Peyer's patch (tissue), 4 donors: ENCODE results near the gene INAFM2. TPM values are rescaled to one million over a fixed set of nuclear protein-coding genes. Genes with fewer than 3 reads are reported as not detected.

ENCODE experiments used
- DNase-seq, 3 donors: peaks; one replicate each; pipeline ENCODE4 v3.0.0-alpha.2; 2017 to 2019
- H3K27ac ChIP-seq, 4 donors: fragments of 200-600 bp; sonication (generic); one replicate each; pipeline ENCODE4 v1.5.1; 2016 to 2019
- H3K27me3 ChIP-seq, 2 donors: fragments of 200-600 bp; sonication (generic); one replicate each; pipeline ENCODE4 v1.5.1; 2019
- H3K36me3 ChIP-seq, 3 donors: fragments of 200-600 bp; sonication (generic); one replicate each; pipeline ENCODE4 v1.5.1; 2016 to 2019
- H3K4me1 ChIP-seq, 4 donors: fragments of 200-600 bp; sonication (generic); one replicate each; pipeline ENCODE4 v1.5.1; 2016 to 2019
- H3K4me3 ChIP-seq, 4 donors: fragments of 200-600 bp; sonication (generic); 1 replicate in 3 of 4; 2 replicates in 1 of 4; pipeline ENCODE4 v1.5.1; 2016 to 2019; ENCODE audit warnings: mild to moderate bottlenecking in 1 of 4
- H3K9me3 ChIP-seq, 4 donors: fragments of 200-600 bp; sonication (generic); one replicate each; pipeline ENCODE4 v1.5.1; 2016 to 2019; ENCODE audit warnings: mild to moderate bottlenecking in 1 of 4
- CTCF ChIP-seq, 6 experiments: fragments of 450-650 bp in 4 of 6; fragments of 200-600 bp in 2 of 6; sonication (generic) in 1 of 6; IDR thresholded peaks; one replicate each; pipeline ENCODE4 v1.5.1; 2017 to 2019; ENCODE audit warnings: antibody characterized with exemption in 6 of 6, mild to moderate bottlenecking in 3 of 6, moderate library complexity in 1 of 6
- POLR2A ChIP-seq, 2 donors: fragments of 450-650 bp; IDR thresholded peaks; one replicate each; pipeline ENCODE4 v1.5.1; 2017; ENCODE audit warnings: antibody characterized with exemption in 2 of 2, mild to moderate bottlenecking in 2 of 2, moderate library complexity in 2 of 2
- total RNA-seq, 4 donors: library from RNA; depleted of rRNA; stranded (reverse); fragments of >200 nt; gene quantifications; one replicate each; pipeline ENCODE4 v1.1.0, GENCODE V29; 2016

The INAFM2 gene
- total RNA-seq, 4 donors from 2014 or later, result 6.2 to 10.7 (median 8.9) TPM

GRCh38 chr15:40289140-40289775 is 34.2 kb upstream of the INAFM2 start:
- Histone ChIP-seq H3K4me3 (no peak overlapping the region), H3K27ac (no peak overlapping the region), H3K4me1 (peaks cover 0 to 13% (median 0%) of the 10 kb centered on the region in 4 donors), H3K9me3 (no peaks in the 10 kb centered on the region), H3K36me3 (no peaks in the 10 kb centered on the region), H3K27me3 (no peaks in the 10 kb centered on the region)
- peak in 2 of 3 donors; percentile 76 to 77 for DNase-seq
- no peak for TF ChIP-seq POLR2A (IDR thresholded peaks at IDR 0.05)
- peak in 3 of 6 experiments; percentile 37 to 45 (median 39) for TF ChIP-seq CTCF (IDR thresholded peaks at IDR 0.05)

DNA sequence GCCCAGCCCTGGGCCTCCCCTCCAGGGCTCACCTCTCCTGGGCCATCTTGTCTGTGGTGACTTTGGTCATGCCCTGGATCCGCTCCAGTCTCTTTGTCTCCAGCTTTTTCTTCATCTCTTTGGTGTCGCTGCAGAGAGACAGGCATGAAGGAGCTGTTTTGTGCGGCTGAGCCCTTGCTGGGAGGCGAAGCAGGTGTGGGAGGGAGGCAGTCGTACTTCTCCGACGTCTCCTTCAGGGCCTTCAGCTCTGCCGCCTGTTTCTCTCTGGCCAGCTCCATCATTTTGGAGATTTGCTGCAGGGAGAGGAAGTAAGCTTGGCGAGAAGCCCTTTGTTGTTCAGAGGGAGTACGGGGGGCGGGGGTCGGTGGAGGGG is 33.0 kb upstream of the INAFM2 start:
- no peaks in the 10 kb centered on the region for H3K27me3 ChIP-seq

DNA sequence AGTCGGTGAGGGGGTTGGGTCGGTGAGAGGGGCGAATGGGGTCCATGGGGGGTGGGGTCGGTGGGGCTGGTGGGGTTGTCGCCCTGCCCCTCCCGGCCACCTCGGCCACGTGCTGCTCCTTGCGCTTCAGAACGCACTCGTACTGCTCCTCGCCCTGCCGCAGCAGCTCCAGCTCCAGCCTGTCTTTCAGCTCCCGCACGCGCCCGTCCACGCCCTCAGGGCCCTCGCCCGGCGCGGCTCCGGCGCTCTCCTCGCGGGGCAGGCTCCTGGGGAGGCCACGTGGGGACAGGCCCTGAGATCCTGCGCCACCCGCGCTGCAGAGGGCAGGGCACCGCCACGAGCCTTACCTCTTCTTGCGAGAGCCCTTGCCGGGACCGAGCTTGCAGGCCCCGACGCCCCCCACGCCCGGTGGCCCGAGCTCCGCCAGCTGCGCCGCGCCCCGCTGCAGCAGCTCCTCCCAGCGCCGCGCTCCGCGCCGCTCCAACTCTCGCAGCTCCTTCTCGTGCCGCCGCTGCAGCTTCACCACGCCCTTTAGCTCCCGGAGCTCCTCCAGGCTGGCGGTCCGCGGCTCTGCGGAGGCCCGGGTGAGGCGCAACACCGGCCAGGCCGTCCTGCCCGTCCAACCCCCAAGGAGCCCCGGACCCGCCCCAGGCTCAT is 32.4 kb upstream of the INAFM2 start:
- no peak overlapping the region for H3K27ac ChIP-seq
- peaks cover 0 to 13% (median 0%) of the 10 kb centered on the region in 4 donors for H3K4me1 ChIP-seq
- peak in 2 of 3 donors; percentile 63 to 77 for DNase-seq
- H3K4me3 ChIP-seq, result peak overlapping the region in 2 of 4 donors; percentile 38 to 46
- TF ChIP-seq POLR2A (IDR thresholded peaks at IDR 0.05) (no peak), CTCF (IDR thresholded peaks at IDR 0.05) (peak in 1 of 6 experiments; percentile 15)
- no peaks in the 10 kb centered on the region for H3K9me3 ChIP-seq
- no peaks in the 10 kb centered on the region for H3K36me3 ChIP-seq
- no peaks in the 10 kb centered on the region for H3K27me3 ChIP-seq

More for the DNA sequence above, 33.0 kb upstream of the INAFM2 start:
- Histone ChIP-seq H3K36me3 (no peaks in the 10 kb centered on the region), H3K9me3 (no peaks in the 10 kb centered on the region), H3K27ac (no peak overlapping the region), H3K4me1 (peaks cover 0 to 13% (median 0%) of the 10 kb centered on the region in 4 donors), H3K4me3 (peak overlapping the region in 2 of 4 donors; percentile 38 to 46)
- TF ChIP-seq POLR2A (IDR thresholded peaks at IDR 0.05) (no peak), CTCF (IDR thresholded peaks at IDR 0.05) (no peak)
- no peak for DNase-seq

DNA sequence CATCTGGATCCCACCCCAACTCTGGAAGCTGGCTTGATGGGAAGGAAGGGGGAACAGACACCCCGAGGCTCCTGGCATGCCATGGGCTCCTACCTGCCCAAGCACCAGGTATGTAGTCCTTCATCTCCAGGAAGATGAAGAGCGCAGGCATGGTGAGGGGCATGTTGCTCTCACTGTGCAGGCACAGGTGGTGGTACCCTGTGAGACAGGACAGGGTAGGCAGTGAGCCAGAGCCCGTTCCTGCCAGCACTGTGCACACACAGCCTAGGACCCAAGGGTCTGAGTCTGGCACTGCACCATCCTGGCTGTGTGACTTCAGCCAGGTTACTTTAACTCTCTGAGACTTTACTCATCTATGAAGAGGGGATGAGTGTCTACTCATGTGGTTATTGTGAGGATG is 31.2 kb upstream of the INAFM2 start:
- H3K27ac ChIP-seq, result no peak overlapping the region
- no peak for TF ChIP-seq POLR2A (IDR thresholded peaks at IDR 0.05)
- TF ChIP-seq CTCF (IDR thresholded peaks at IDR 0.05), result no peak
- H3K4me1 ChIP-seq, result peaks cover 0 to 13% (median 0%) of the 10 kb centered on the region in 4 donors
- no peak overlapping the region for H3K4me3 ChIP-seq
- no peaks in the 10 kb centered on the region for H3K36me3 ChIP-seq
- no peaks in the 10 kb centered on the region for H3K27me3 ChIP-seq
- H3K9me3 ChIP-seq, result no peaks in the 10 kb centered on the region
- no peak for DNase-seq

DNA sequence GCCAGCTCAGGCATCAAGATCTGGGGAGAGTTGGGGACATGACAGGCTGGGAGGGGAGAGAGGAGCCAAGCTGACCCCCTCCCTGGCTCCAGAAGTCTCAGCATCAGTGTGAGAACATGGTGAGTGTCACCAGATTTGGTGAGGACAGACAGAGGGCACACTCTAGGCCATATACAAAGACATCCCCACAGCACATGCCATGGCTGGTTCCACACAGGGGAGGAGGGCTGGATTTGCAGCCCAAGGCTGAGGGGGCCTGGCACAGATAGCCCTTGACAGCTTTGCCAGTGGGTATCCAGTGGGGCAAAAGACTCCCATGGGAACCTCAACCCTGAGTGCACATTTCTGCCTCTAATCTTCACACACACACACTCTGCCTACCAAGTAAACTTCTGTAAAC is 30.5 kb upstream of the INAFM2 start:
- Histone ChIP-seq H3K4me3 (no peak overlapping the region), H3K27me3 (no peaks in the 10 kb centered on the region), H3K27ac (no peak overlapping the region), H3K36me3 (no peaks in the 10 kb centered on the region), H3K4me1 (peaks cover 0 to 13% (median 0%) of the 10 kb centered on the region in 4 donors), H3K9me3 (no peaks in the 10 kb centered on the region)
- DNase-seq, result no peak
- TF ChIP-seq POLR2A (IDR thresholded peaks at IDR 0.05), result no peak
- no peak for TF ChIP-seq CTCF (IDR thresholded peaks at IDR 0.05)
